HEK293 (cell line): ENCODE data around the gene FHIP1B.
A peak's percentile ranks its signal among the peaks of the same experiment; 100 is the strongest.

Experiments used
- GFI1B ChIP-seq: fragments of 450-650 bp; formaldehyde crosslinking; IDR thresholded peaks from 2 replicates; pipeline ENCODE4 v1.5.1; 2016; ENCODE audit warnings: missing biosample characterization, missing genetic modification characterization
- GLIS1 ChIP-seq: fragments of 450-650 bp; formaldehyde crosslinking; IDR thresholded peaks from 2 replicates; pipeline ENCODE4 v1.5.1; 2016; ENCODE audit warnings: missing biosample characterization, missing genetic modification characterization
- KLF8 ChIP-seq: fragments of 450-650 bp; formaldehyde crosslinking; IDR thresholded peaks from 2 replicates; pipeline ENCODE4 v1.5.1; 2016; ENCODE audit warnings: missing biosample characterization, missing genetic modification characterization
- MEIS1 ChIP-seq: sonication (generic); formaldehyde crosslinking; IDR thresholded peaks from 2 replicates; pipeline ENCODE4 v1.8.1; 2022; ENCODE audit warnings: missing genetic modification reagents, mild to moderate bottlenecking, borderline replicate concordance
- MYNN ChIP-seq: fragments of 450-650 bp; formaldehyde crosslinking; IDR thresholded peaks from 2 replicates; pipeline ENCODE4 v1.5.1; 2016; ENCODE audit warnings: missing biosample characterization, missing genetic modification characterization, borderline replicate concordance
- REPIN1 ChIP-seq: fragments of 450-650 bp; formaldehyde crosslinking; IDR thresholded peaks from 2 replicates; pipeline ENCODE4 v1.5.1; 2017; ENCODE audit warnings: missing biosample characterization, missing genetic modification characterization, low read depth
- YY1 ChIP-seq: fragments of 450-650 bp; formaldehyde crosslinking; IDR thresholded peaks from 2 replicates; pipeline ENCODE4 v1.5.1; 2018; ENCODE audit warnings: missing biosample characterization, missing genetic modification characterization
- YY2 ChIP-seq: fragments of 450-650 bp; formaldehyde crosslinking; IDR thresholded peaks from 2 replicates; pipeline ENCODE4 v1.5.1; 2016; ENCODE audit warnings: missing biosample characterization, missing genetic modification characterization
- ZFP41 ChIP-seq: fragments of 450-650 bp; formaldehyde crosslinking; IDR thresholded peaks from 2 replicates; pipeline ENCODE4 v1.5.1; 2016; ENCODE audit warnings: missing biosample characterization, missing genetic modification characterization, borderline replicate concordance
- ZNF112 ChIP-seq: fragments of 450-650 bp; formaldehyde crosslinking; IDR thresholded peaks from 2 replicates; pipeline ENCODE4 v1.5.0; 2017; ENCODE audit warnings: missing biosample characterization, missing genetic modification characterization
- ZNF121 ChIP-seq: fragments of 450-650 bp; formaldehyde crosslinking; IDR thresholded peaks from 2 replicates; pipeline ENCODE4 v1.5.1; 2016; ENCODE audit warnings: missing biosample characterization, missing genetic modification characterization
- ZNF175 ChIP-seq: fragments of 450-650 bp; formaldehyde crosslinking; IDR thresholded peaks from 2 replicates; pipeline ENCODE4 v1.5.1; 2016; ENCODE audit warnings: missing biosample characterization, missing genetic modification characterization
- ZNF248 ChIP-seq: fragments of 450-650 bp; formaldehyde crosslinking; IDR thresholded peaks from 2 replicates; pipeline ENCODE4 v1.5.1; 2017; ENCODE audit warnings: missing biosample characterization, missing genetic modification characterization
- ZNF416 ChIP-seq: fragments of 450-650 bp; formaldehyde crosslinking; IDR thresholded peaks from 2 replicates; pipeline ENCODE4 v1.5.1; 2016; ENCODE audit warnings: missing biosample characterization, missing genetic modification characterization
- ZNF426 ChIP-seq: fragments of 450-650 bp; formaldehyde crosslinking; IDR thresholded peaks from 2 replicates; pipeline ENCODE4 v1.5.1; 2017; ENCODE audit warnings: missing biosample characterization, missing genetic modification characterization, mild to moderate bottlenecking, inconsistent platforms, moderate library complexity
- ZNF768 ChIP-seq: fragments of 450-650 bp; formaldehyde crosslinking; IDR thresholded peaks from 2 replicates; pipeline ENCODE4 v1.5.1; 2018; ENCODE audit warnings: missing biosample characterization, mild to moderate bottlenecking, missing genetic modification characterization
- ZNF776 ChIP-seq: fragments of 450-650 bp; formaldehyde crosslinking; IDR thresholded peaks from 2 replicates; pipeline ENCODE4 v1.5.0; 2017; ENCODE audit warnings: missing biosample characterization, missing genetic modification characterization, borderline replicate concordance
- ZNF785 ChIP-seq: fragments of 450-650 bp; formaldehyde crosslinking; IDR thresholded peaks from 2 replicates; pipeline ENCODE4 v1.5.1; 2016; ENCODE audit warnings: missing biosample characterization, missing genetic modification characterization
- ZNF843 ChIP-seq: fragments of 450-650 bp; formaldehyde crosslinking; IDR thresholded peaks from 2 replicates; pipeline ENCODE4 v1.5.1; 2016; ENCODE audit warnings: missing biosample characterization, missing genetic modification characterization
- ZXDB ChIP-seq: fragments of 450-650 bp; formaldehyde crosslinking; IDR thresholded peaks from 2 replicates; pipeline ENCODE4 v1.5.1; 2016; ENCODE audit warnings: missing biosample characterization, missing genetic modification characterization
- TF ChIP-seq, protein P1 (sequence below): fragments of 450-650 bp; formaldehyde crosslinking; IDR thresholded peaks from 2 replicates; pipeline ENCODE4 v1.5.1; 2016; ENCODE audit warnings: missing biosample characterization, missing genetic modification characterization
- TF ChIP-seq, protein P2 (sequence below): fragments of 450-650 bp; formaldehyde crosslinking; IDR thresholded peaks from 2 replicates; pipeline ENCODE4 v1.5.1; 2017; ENCODE audit warnings: missing biosample characterization, missing genetic modification characterization
- TF ChIP-seq, protein P3 (sequence below): fragments of 450-650 bp; formaldehyde crosslinking; IDR thresholded peaks from 2 replicates; pipeline ENCODE4 v1.5.1; 2016; ENCODE audit warnings: missing biosample characterization, missing genetic modification characterization
- TF ChIP-seq, protein P4 (sequence below): sonication (generic); formaldehyde crosslinking; IDR thresholded peaks from 2 replicates; pipeline ENCODE4 v1.8.1; 2022; ENCODE audit warnings: mild to moderate bottlenecking, moderate library complexity, missing genetic modification reagents
- TF ChIP-seq, protein P5 (sequence below): fragments of 450-650 bp; formaldehyde crosslinking; IDR thresholded peaks from 2 replicates; pipeline ENCODE4 v1.5.1; 2017; ENCODE audit warnings: missing biosample characterization, missing genetic modification characterization
- TF ChIP-seq, protein P6 (sequence below): fragments of 450-650 bp; formaldehyde crosslinking; IDR thresholded peaks from 2 replicates; pipeline ENCODE4 v1.5.1; 2016; ENCODE audit warnings: missing biosample characterization, missing genetic modification characterization, low read depth
- TF ChIP-seq, protein P7 (sequence below): fragments of 450-650 bp; formaldehyde crosslinking; IDR thresholded peaks from 2 replicates; pipeline ENCODE4 v1.5.1; 2017; ENCODE audit warnings: missing biosample characterization, missing genetic modification characterization
- TF ChIP-seq, protein P8 (sequence below): fragments of 450-650 bp; formaldehyde crosslinking; IDR thresholded peaks from 2 replicates; pipeline ENCODE4; 2016; ENCODE audit warnings: missing biosample characterization, missing genetic modification characterization

FHIP1B gene

DNA sequence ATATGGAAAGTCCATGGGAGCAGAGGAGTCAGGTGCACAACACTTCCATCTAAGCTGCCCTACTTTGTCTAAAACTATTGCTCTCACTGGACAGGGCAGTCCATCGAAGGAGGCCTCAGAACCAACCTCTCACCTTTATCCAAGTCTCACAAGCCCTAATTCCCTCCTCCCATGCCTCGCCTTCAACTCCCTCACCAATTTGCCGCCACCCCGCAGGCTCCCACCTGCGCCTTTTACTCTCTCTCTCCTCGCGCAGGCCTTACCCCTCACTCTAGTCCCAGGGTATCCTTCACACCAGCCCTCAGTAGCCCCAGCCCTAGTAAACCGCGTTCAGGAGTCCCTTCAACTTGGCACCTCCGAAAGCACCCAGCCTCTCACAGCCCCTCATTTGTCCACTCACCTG lies 451 bp downstream of the FHIP1B start (continued):
- TF ChIP-seq, protein P1, sequence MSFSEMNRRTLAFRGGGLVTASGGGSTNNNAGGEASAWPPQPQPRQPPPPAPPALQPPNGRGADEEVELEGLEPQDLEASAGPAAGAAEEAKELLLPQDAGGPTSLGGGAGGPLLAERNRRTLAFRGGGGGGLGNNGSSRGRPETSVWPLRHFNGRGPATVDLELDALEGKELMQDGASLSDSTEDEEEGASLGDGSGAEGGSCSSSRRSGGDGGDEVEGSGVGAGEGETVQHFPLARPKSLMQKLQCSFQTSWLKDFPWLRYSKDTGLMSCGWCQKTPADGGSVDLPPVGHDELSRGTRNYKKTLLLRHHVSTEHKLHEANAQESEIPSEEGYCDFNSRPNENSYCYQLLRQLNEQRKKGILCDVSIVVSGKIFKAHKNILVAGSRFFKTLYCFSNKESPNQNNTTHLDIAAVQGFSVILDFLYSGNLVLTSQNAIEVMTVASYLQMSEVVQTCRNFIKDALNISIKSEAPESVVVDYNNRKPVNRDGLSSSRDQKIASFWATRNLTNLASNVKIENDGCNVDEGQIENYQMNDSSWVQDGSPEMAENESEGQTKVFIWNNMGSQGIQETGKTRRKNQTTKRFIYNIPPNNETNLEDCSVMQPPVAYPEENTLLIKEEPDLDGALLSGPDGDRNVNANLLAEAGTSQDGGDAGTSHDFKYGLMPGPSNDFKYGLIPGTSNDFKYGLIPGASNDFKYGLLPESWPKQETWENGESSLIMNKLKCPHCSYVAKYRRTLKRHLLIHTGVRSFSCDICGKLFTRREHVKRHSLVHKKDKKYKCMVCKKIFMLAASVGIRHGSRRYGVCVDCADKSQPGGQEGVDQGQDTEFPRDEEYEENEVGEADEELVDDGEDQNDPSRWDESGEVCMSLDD (tag by site-specific recombination), result no peak
- TF ChIP-seq KLF8 (tag by site-specific recombination) (no peak), ZNF175 (tag by site-specific recombination) (no peak), ZNF768 (tag by site-specific recombination) (no peak), ZXDB (tag by site-specific recombination) (no peak), ZNF112 (no peak), ZFP41 (tag by site-specific recombination) (no peak), ZNF426 (tag by site-specific recombination) (no peak), MYNN (tag by site-specific recombination) (no peak), ZNF248 (no peak), ZNF785 (no peak), ZNF776 (tag by site-specific recombination) (no peak), YY2 (no peak), ZNF416 (tag by site-specific recombination) (no peak), MEIS1 (CRISPR knock-in tag) (no peak), YY1 (tag by site-specific recombination) (no peak), GLIS1 (no peak), ZNF121 (tag by site-specific recombination) (no peak), GFI1B (tag by site-specific recombination) (no peak), REPIN1 (peak; percentile 59; the same call in 1 of the 2 replicates), ZNF843 (tag by site-specific recombination) (no peak; the same call in 1 of the 2 replicates)
- TF ChIP-seq, protein P2, sequence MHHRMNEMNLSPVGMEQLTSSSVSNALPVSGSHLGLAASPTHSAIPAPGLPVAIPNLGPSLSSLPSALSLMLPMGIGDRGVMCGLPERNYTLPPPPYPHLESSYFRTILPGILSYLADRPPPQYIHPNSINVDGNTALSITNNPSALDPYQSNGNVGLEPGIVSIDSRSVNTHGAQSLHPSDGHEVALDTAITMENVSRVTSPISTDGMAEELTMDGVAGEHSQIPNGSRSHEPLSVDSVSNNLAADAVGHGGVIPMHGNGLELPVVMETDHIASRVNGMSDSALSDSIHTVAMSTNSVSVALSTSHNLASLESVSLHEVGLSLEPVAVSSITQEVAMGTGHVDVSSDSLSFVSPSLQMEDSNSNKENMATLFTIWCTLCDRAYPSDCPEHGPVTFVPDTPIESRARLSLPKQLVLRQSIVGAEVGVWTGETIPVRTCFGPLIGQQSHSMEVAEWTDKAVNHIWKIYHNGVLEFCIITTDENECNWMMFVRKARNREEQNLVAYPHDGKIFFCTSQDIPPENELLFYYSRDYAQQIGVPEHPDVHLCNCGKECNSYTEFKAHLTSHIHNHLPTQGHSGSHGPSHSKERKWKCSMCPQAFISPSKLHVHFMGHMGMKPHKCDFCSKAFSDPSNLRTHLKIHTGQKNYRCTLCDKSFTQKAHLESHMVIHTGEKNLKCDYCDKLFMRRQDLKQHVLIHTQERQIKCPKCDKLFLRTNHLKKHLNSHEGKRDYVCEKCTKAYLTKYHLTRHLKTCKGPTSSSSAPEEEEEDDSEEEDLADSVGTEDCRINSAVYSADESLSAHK (tag by site-specific recombination), result no peak
- TF ChIP-seq, protein P3, sequence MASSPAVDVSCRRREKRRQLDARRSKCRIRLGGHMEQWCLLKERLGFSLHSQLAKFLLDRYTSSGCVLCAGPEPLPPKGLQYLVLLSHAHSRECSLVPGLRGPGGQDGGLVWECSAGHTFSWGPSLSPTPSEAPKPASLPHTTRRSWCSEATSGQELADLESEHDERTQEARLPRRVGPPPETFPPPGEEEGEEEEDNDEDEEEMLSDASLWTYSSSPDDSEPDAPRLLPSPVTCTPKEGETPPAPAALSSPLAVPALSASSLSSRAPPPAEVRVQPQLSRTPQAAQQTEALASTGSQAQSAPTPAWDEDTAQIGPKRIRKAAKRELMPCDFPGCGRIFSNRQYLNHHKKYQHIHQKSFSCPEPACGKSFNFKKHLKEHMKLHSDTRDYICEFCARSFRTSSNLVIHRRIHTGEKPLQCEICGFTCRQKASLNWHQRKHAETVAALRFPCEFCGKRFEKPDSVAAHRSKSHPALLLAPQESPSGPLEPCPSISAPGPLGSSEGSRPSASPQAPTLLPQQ (tag by site-specific recombination), result no peak
- TF ChIP-seq, protein P4, sequence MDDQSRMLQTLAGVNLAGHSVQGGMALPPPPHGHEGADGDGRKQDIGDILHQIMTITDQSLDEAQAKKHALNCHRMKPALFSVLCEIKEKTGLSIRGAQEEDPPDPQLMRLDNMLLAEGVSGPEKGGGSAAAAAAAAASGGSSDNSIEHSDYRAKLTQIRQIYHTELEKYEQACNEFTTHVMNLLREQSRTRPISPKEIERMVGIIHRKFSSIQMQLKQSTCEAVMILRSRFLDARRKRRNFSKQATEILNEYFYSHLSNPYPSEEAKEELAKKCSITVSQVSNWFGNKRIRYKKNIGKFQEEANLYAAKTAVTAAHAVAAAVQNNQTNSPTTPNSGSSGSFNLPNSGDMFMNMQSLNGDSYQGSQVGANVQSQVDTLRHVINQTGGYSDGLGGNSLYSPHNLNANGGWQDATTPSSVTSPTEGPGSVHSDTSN (CRISPR knock-in tag), result no peak
- TF ChIP-seq, protein P5, sequence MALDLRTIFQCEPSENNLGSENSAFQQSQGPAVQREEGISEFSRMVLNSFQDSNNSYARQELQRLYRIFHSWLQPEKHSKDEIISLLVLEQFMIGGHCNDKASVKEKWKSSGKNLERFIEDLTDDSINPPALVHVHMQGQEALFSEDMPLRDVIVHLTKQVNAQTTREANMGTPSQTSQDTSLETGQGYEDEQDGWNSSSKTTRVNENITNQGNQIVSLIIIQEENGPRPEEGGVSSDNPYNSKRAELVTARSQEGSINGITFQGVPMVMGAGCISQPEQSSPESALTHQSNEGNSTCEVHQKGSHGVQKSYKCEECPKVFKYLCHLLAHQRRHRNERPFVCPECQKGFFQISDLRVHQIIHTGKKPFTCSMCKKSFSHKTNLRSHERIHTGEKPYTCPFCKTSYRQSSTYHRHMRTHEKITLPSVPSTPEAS (tag by site-specific recombination), result no peak
- TF ChIP-seq, protein P6, sequence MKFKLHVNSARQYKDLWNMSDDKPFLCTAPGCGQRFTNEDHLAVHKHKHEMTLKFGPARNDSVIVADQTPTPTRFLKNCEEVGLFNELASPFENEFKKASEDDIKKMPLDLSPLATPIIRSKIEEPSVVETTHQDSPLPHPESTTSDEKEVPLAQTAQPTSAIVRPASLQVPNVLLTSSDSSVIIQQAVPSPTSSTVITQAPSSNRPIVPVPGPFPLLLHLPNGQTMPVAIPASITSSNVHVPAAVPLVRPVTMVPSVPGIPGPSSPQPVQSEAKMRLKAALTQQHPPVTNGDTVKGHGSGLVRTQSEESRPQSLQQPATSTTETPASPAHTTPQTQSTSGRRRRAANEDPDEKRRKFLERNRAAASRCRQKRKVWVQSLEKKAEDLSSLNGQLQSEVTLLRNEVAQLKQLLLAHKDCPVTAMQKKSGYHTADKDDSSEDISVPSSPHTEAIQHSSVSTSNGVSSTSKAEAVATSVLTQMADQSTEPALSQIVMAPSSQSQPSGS (tag by site-specific recombination), result no peak
- TF ChIP-seq, protein P7, sequence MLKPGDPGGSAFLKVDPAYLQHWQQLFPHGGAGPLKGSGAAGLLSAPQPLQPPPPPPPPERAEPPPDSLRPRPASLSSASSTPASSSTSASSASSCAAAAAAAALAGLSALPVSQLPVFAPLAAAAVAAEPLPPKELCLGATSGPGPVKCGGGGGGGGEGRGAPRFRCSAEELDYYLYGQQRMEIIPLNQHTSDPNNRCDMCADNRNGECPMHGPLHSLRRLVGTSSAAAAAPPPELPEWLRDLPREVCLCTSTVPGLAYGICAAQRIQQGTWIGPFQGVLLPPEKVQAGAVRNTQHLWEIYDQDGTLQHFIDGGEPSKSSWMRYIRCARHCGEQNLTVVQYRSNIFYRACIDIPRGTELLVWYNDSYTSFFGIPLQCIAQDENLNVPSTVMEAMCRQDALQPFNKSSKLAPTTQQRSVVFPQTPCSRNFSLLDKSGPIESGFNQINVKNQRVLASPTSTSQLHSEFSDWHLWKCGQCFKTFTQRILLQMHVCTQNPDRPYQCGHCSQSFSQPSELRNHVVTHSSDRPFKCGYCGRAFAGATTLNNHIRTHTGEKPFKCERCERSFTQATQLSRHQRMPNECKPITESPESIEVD (tag by site-specific recombination), result no peak
- TF ChIP-seq, protein P8, sequence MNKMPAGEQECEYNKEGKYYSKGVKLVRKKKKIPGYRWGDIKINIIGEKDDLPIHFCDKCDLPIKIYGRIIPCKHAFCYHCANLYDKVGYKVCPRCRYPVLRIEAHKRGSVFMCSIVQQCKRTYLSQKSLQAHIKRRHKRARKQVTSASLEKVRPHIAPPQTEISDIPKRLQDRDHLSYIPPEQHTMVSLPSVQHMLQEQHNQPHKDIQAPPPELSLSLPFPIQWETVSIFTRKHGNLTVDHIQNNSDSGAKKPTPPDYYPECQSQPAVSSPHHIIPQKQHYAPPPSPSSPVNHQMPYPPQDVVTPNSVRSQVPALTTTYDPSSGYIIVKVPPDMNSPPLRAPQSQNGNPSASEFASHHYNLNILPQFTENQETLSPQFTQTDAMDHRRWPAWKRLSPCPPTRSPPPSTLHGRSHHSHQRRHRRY, result no peak
